Ovary (tissue), 9 donors: ENCODE measurements around the gene GHRL. TPM values are rescaled to one million over a fixed set of nuclear protein-coding genes. Genes with fewer than 3 reads are reported as not detected.

ENCODE experiments used
- DNase-seq, 5 donors: peaks; one replicate each; pipeline ENCODE4 v3.0.0-alpha.2; 2019 to 2020
- H3K27ac ChIP-seq, 2 donors: fragments of 200-600 bp; one replicate each; pipeline versions ENCODE4 v1.5.1 to v1.8.0; 2019 to 2022
- H3K27me3 ChIP-seq: fragments of 200-600 bp; one replicate; pipeline ENCODE4 v1.8.0; 2022
- H3K36me3 ChIP-seq: fragments of 200-600 bp; sonication (generic); one replicate; pipeline ENCODE4 v1.5.1; 2019
- H3K4me1 ChIP-seq: one replicate; pipeline ENCODE4 v1.8.1; 2013; ENCODE audit warnings: mild to moderate bottlenecking, moderate library complexity; ENCODE audit not compliant: insufficient read depth
- H3K4me3 ChIP-seq: fragments of 200-600 bp; sonication (generic); one replicate; pipeline ENCODE4 v1.5.1; 2017
- H3K9me3 ChIP-seq, 2 donors: fragments of 200-600 bp in 1 of 2; sonication (generic) in 1 of 2; one replicate each; pipeline versions ENCODE4 v1.5.1 to v1.8.1; 2013 to 2019; ENCODE audit warnings: mild to moderate bottlenecking in 1 of 2, moderate library complexity in 1 of 2
- EP300 ChIP-seq: sonication (generic); formaldehyde crosslinking; IDR thresholded peaks from one replicate; pipeline ENCODE4 v1.6.1; 2017; ENCODE audit warnings: antibody characterized with exemption
- POLR2A ChIP-seq: fragments of 450-650 bp; IDR thresholded peaks from one replicate; pipeline ENCODE4 v1.6.1; 2017; ENCODE audit warnings: antibody characterized with exemption, mild to moderate bottlenecking, moderate library complexity
- WGBS, 3 donors: extraction: QIAGEN DNeasy Blood & Tissue Kit in 1 of 3; methylation state at CpG; one replicate each; pipeline versions ENCODE4 v1.1.5 to v1.1.7; 2013 to 2017; 5-methylcytosine and 5-hydroxymethylcytosine counted together
- intact Hi-C, 4 donors: fragments of 100-400 bp; cut with DNase I; formaldehyde crosslinking; loops; one replicate each; pipeline versions ENCODE4 v1.11.0 to v1.15.1; 2022 to 2023
- polyA plus RNA-seq, 2 donors: library from polyadenylated mRNA; stranded (reverse); fragments of 200-250 nt in 1 of 2; fragments of 350-450 nt in 1 of 2; fragmentation: Illumina TruSeq in 1 of 2; extraction: RNeasy Lipid Tissue Mini Kit (QIAGEN cat#74804) in 1 of 2; gene quantifications; one replicate each; pipeline ENCODE4 v1.2.3, GENCODE V29; 2013 to 2014
- total RNA-seq, 7 donors: library from RNA; depleted of rRNA in 2 of 7; stranded (reverse); fragments of >200 nt in 2 of 7; fragmentation: NEBNext Ultra II Directional in 3 of 7; extraction: Animal tissue kit (Norgen Biotek cat#: 25700) in 3 of 7; gene quantifications; one replicate each; pipeline versions ENCODE4 v1.1.0 to v1.2.4, GENCODE V29; 2016 to 2023
- TF ChIP-seq, protein P1 (sequence below), 3 donors: fragments of 450-650 bp in 2 of 3; fragments of 200-600 bp in 1 of 3; IDR thresholded peaks; one replicate each; pipeline versions ENCODE4 v1.5.1 to v1.8.0; 2016 to 2022; ENCODE audit warnings: antibody characterized with exemption in 3 of 3, mild to moderate bottlenecking in 1 of 3
- donor health status: DM: no; HTN: no; CAD: no; lungs with moderate emphysema.
- donor health status: DM: no; HTN: no; CAD: no.
- donor health status: Bipolar disorder and iron deficiency.
- donor health status: DM: yes; HTN: yes; CAD: no.
- donor health status: DM: no; HTN: no; CAD: no.
- donor health status: DM: yes; HTN: yes; CAD: no.

The GHRL gene
- total and polyA plus RNA-seq, 9 donors = 0.23 to 2.4 (median 1.6) TPM

- no peak for TF ChIP-seq EP300
- TF ChIP-seq POLR2A = no peak
- TF ChIP-seq, protein P1, sequence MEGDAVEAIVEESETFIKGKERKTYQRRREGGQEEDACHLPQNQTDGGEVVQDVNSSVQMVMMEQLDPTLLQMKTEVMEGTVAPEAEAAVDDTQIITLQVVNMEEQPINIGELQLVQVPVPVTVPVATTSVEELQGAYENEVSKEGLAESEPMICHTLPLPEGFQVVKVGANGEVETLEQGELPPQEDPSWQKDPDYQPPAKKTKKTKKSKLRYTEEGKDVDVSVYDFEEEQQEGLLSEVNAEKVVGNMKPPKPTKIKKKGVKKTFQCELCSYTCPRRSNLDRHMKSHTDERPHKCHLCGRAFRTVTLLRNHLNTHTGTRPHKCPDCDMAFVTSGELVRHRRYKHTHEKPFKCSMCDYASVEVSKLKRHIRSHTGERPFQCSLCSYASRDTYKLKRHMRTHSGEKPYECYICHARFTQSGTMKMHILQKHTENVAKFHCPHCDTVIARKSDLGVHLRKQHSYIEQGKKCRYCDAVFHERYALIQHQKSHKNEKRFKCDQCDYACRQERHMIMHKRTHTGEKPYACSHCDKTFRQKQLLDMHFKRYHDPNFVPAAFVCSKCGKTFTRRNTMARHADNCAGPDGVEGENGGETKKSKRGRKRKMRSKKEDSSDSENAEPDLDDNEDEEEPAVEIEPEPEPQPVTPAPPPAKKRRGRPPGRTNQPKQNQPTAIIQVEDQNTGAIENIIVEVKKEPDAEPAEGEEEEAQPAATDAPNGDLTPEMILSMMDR (IDR thresholded peaks at IDR 0.05) = no peak
- Histone ChIP-seq H3K4me3 (no peak overlapping the region), H3K4me1 (no peaks in the 10 kb centered on the region), H3K27me3 (no peaks in the 10 kb centered on the region), H3K27ac (no peak overlapping the region), H3K9me3 (no peaks in the 10 kb centered on the region), H3K36me3 (no peaks in the 10 kb centered on the region)
- 90 to 91% (median 90%) methylated on average over 12 of the region's 12 CpGs for WGBS, 3 donors
- no peak for DNase-seq
- intact Hi-C loops = no loop called here
Observed at GRCh38 chr3:10294030-10294586, 1.4 kb upstream of the GHRL start.

DNA sequence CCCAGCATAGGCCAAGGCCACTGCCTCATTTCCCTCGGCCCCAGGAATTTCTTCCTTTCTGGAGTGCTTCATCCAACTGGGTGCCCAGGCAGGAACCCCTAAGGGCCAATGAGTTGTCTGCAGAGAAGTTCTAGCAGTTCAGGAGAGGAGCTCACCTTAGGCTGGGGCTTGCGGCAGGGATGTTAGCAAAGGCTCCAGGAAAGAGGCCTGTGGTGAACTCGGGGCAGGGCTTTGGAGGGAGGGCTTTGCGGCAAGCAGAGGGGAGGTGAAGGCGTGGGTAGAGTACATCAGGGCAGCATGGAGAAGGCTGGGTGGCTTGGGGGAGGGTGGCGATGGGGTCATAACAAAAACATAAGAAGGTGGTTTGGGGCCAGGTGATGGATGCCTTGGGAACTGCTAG lies 1.1 kb downstream of the GHRL start:
- no peaks in the 10 kb centered on the region for H3K9me3 ChIP-seq
- intact Hi-C loops = no loop called here
- H3K27ac ChIP-seq = no peak overlapping the region
- no peak for TF ChIP-seq EP300
- TF ChIP-seq, protein P1 (IDR thresholded peaks at IDR 0.05) = no peak
- no peak for TF ChIP-seq POLR2A
- H3K4me1 ChIP-seq = no peaks in the 10 kb centered on the region
- H3K4me3 ChIP-seq = no peak overlapping the region
- no peaks in the 10 kb centered on the region for H3K27me3 ChIP-seq
- H3K36me3 ChIP-seq = no peaks in the 10 kb centered on the region
- no peak for DNase-seq
- WGBS, 3 donors = 91 to 93% (median 92%) methylated on average over 6 of the region's 6 CpGs

DNA sequence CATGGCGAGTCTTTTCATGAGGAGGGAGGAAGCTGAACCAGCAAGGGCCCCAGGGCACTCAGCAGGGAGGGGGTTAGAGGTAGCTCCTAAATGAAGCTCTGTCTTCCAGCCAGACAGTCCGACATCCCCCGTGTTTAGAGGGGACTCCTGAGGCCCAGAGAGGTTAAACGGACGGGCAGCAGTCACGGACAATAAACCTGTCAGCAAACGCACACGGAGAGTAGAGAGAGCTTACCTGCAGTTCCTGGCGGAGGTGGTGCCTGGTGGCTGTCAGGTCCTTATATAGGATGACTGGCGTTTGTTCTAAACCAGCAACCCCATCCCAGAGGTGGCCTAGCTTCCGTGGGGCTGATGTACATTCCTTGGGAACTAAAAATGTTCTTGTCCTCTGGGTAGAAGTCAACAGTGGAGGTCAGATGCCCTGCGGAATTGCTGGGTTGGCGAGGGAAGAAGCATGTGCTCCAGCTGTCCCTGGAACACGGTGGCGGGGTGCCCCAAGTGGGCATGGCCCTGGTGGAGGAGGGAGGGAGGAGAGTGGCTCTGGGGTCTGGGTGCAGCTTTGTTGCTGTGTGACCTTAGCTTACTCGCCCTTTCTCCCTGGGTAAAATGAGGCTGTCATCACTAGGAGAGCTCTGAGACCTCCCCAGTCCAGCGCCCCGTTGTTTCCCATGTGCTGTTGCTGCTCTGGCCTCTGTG lies 2.1 kb downstream of the GHRL start:
- Histone ChIP-seq H3K4me3 (no peak overlapping the region), H3K4me1 (no peaks in the 10 kb centered on the region), H3K27ac (no peak overlapping the region), H3K27me3 (no peaks in the 10 kb centered on the region), H3K9me3 (no peaks in the 10 kb centered on the region), H3K36me3 (no peaks in the 10 kb centered on the region)
- intact Hi-C loops = no loop called here
- no peak for DNase-seq
- WGBS, 3 donors = 73 to 84% (median 81%) methylated on average over 17 to 18 of the region's 18 CpGs
- TF ChIP-seq EP300 (no peak), POLR2A (no peak)
- TF ChIP-seq, protein P1 (IDR thresholded peaks at IDR 0.05) = no peak

DNA sequence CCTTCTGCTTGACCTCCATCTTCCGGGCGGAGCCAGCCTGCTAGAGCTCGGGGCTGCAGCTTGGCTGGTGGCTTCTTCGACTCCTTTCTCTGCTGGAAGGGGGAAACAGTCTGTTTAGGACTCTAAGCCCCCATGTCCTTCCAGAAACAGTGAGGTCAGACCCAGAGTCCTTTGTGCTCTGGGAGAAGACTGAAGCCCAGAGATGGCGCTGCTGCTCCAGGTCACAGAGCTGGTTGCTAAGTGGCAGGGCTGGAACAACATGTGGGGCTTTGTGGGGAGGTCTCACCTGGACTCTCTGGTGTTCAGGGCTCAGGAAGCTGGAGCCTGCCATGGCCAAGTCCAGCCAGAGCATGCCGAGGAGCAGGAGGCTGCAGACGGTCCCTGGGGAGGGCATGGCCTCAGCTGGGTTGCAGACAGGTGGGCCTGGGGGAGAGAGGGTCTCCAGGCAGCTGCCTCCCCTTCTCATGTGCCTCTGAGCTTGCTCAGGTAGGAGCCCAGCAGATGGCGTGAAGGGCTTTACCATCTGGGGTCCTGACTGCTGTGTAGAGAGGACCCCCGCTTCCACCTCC lies 2.9 kb downstream of the GHRL start:
- no peak for DNase-seq
- H3K36me3 ChIP-seq = no peaks in the 10 kb centered on the region
- H3K4me1 ChIP-seq = no peaks in the 10 kb centered on the region
- intact Hi-C loops = no loop called here
- 84 to 87% (median 85%) methylated on average over 9 of the region's 9 CpGs for WGBS, 3 donors
- no peaks in the 10 kb centered on the region for H3K27me3 ChIP-seq
- H3K4me3 ChIP-seq = no peak overlapping the region
- no peaks in the 10 kb centered on the region for H3K9me3 ChIP-seq
- TF ChIP-seq POLR2A (no peak), EP300 (no peak)
- TF ChIP-seq, protein P1 (IDR thresholded peaks at IDR 0.05) = no peak
- H3K27ac ChIP-seq = no peak overlapping the region
